Thyroid gland (tissue), 4 donors: Measurements from ENCODE around the gene BRD3OS. TPM values are rescaled to one million over a fixed set of nuclear protein-coding genes. Genes with fewer than 3 reads are reported as not detected.

ENCODE experiments used
- DNase-seq, 2 donors: peaks; one replicate each; pipeline ENCODE4 v3.0.0-alpha.2; 2019
- H3K27ac ChIP-seq, 3 donors: fragments of 200-600 bp; sonication (generic); 1 replicate in 2 of 3; 2 replicates in 1 of 3; pipeline ENCODE4 v1.5.1; 2016 to 2019; ENCODE audit warnings: mild to moderate bottlenecking in 1 of 3, moderate library complexity in 1 of 3
- H3K27me3 ChIP-seq: fragments of 200-600 bp; sonication (generic); one replicate; pipeline ENCODE4 v1.5.1; 2019
- H3K36me3 ChIP-seq, 2 donors: fragments of 200-600 bp; sonication (generic); one replicate each; pipeline ENCODE4 v1.5.1; 2016 to 2019
- H3K4me1 ChIP-seq, 2 donors: fragments of 200-600 bp; sonication (generic); one replicate each; pipeline ENCODE4 v1.5.1; 2017 to 2019
- H3K4me3 ChIP-seq, 3 donors: fragments of 200-600 bp; sonication (generic); replicated peaks in 1 of 3; 1 replicate in 2 of 3; 2 replicates in 1 of 3; pipeline ENCODE4 v1.5.1; 2016; ENCODE audit warnings: mild to moderate bottlenecking in 1 of 3
- H3K9me3 ChIP-seq: fragments of 200-600 bp; sonication (generic); one replicate; pipeline ENCODE4 v1.5.1; 2017
- CTCF ChIP-seq, 6 experiments: fragments of 200-600 bp in 3 of 6; fragments of 450-650 bp in 3 of 6; sonication (generic) in 3 of 6; IDR thresholded peaks; one replicate each; pipeline ENCODE4 v1.5.1; 2016 to 2019; ENCODE audit warnings: antibody characterized with exemption in 6 of 6, mild to moderate bottlenecking in 2 of 6, inconsistent platforms in 1 of 6, moderate library complexity in 1 of 6
- POLR2A ChIP-seq, 2 donors: fragments of 450-650 bp; IDR thresholded peaks; one replicate each; pipeline ENCODE4 v1.6.1; 2017; ENCODE audit warnings: antibody characterized with exemption in 2 of 2, mild to moderate bottlenecking in 2 of 2, moderate library complexity in 1 of 2
- WGBS, 2 donors: methylation state at CpG; one replicate each; pipeline ENCODE4 v1.1.5; 2017; 5-methylcytosine and 5-hydroxymethylcytosine counted together
- intact Hi-C: fragments of 100-400 bp; cut with DNase I; formaldehyde crosslinking; loops from one replicate; pipeline ENCODE4 v1.15.1; 2023
- total RNA-seq, 4 donors: library from RNA; depleted of rRNA; stranded (reverse); fragments of >200 nt; gene quantifications; one replicate each; pipeline ENCODE4 v1.2.3, GENCODE V29; 2016

Gene BRD3OS
- total RNA-seq, 4 donors from 2014 or later = 26.4 to 29.3 (median 27.2) TPM

GRCh38 chr9:133989625-133990365, 35.5 kb upstream of the BRD3OS start:
- TF ChIP-seq POLR2A (IDR thresholded peaks at IDR 0.05) (no peak), CTCF (IDR thresholded peaks at IDR 0.05) (no peak)
- Histone ChIP-seq H3K4me1 (peaks cover 26 to 37% of the 10 kb centered on the region in 2 donors), H3K4me3 (no peak overlapping the region), H3K27ac (peak overlapping the region in 1 of 3 donors; percentile 61), H3K36me3 (no peaks in the 10 kb centered on the region), H3K27me3 (no peaks in the 10 kb centered on the region), H3K9me3 (no peaks in the 10 kb centered on the region)
- 49 to 66% methylated on average over 18 to 24 of the region's 24 CpGs for WGBS, 2 donors
- DNase-seq = peak; percentile 59 to 61
- intact Hi-C loops = loop anchor here (5.0 kb wide), 1 partner anchor 57 kb away; no protein-coding TSS in a partner anchor

- no peaks in the 10 kb centered on the region for H3K27me3 ChIP-seq
- intact Hi-C loops = loop anchor here (5.0 kb wide), 1 partner anchor 58 kb away; no protein-coding TSS in a partner anchor
- peaks cover 26 to 37% of the 10 kb centered on the region in 2 donors for H3K4me1 ChIP-seq
- 30 to 42% methylated on average over 10 to 24 of the region's 31 CpGs for WGBS, 2 donors
- H3K36me3 ChIP-seq = no peaks in the 10 kb centered on the region
- H3K27ac ChIP-seq = peak overlapping the region; percentile 12 to 61 (median 22)
- TF ChIP-seq CTCF (IDR thresholded peaks at IDR 0.05) = no peak
- H3K9me3 ChIP-seq = no peaks in the 10 kb centered on the region
- DNase-seq = peak; percentile 54 to 57
- H3K4me3 ChIP-seq = peak overlapping the region in 1 of 3 donors; percentile 38
Observed at GRCh38 chr9:133990366-133991213, 34.7 kb upstream of the BRD3OS start.

- intact Hi-C loops = loop anchor here (5.0 kb wide), 1 partner anchor 59 kb away; no protein-coding TSS in a partner anchor
- Histone ChIP-seq H3K36me3 (no peaks in the 10 kb centered on the region), H3K27me3 (no peaks in the 10 kb centered on the region), H3K4me3 (peak overlapping the region in 2 of 3 donors; percentile 37 to 38), H3K4me1 (peaks cover 26 to 37% of the 10 kb centered on the region in 2 donors), H3K9me3 (no peaks in the 10 kb centered on the region), H3K27ac (peak overlapping the region; percentile 12 to 61 (median 22))
- peak in 1 of 2 donors; percentile 39 for DNase-seq
- no peak for TF ChIP-seq CTCF (IDR thresholded peaks at IDR 0.05)
- TF ChIP-seq POLR2A (IDR thresholded peaks at IDR 0.05) = no peak
- 0% methylated on average over 12 of the region's 82 CpGs; no CpG with 5 or more reads in 1 of the 2 donors for WGBS, 2 donors
Observed at GRCh38 chr9:133991214-133991921, 33.9 kb upstream of the BRD3OS start.

- Histone ChIP-seq H3K27me3 (no peaks in the 10 kb centered on the region), H3K36me3 (no peaks in the 10 kb centered on the region), H3K4me1 (peaks cover 26 to 37% of the 10 kb centered on the region in 2 donors), H3K9me3 (no peaks in the 10 kb centered on the region), H3K27ac (peak within 1 kb of the TSS; percentile 70 to 87 (median 83)), H3K4me3 (peak within 1 kb of the TSS; percentile 37 to 40 (median 38))
- TF ChIP-seq CTCF (IDR thresholded peaks at IDR 0.05) (no peak), POLR2A (IDR thresholded peaks at IDR 0.05) (peak in 1 of 2 donors; percentile 45)
- intact Hi-C loops = loop anchor here (5.0 kb wide), 1 partner anchor 60 kb away; no protein-coding TSS in a partner anchor
- WGBS, 2 donors = 0 to 2% methylated on average over 4 to 21 of the region's 124 CpGs
- peak; percentile 73 to 75 for DNase-seq
Observed at GRCh38 chr9:133991964-133992779, 33.1 kb upstream of the BRD3OS start, which contains the start of gene VAV2. Gene VAV2, minus strand, starts transcription at chr9:133992324. Its CDS starts 46 bp downstream, at chr9:133992278.
